GM12872 (cell line): ENCODE measurements around the gene ARHGEF37.

Experiments used
- TF ChIP-seq, protein P1 (sequence below): IDR thresholded peaks from 3 replicates; pipeline ENCODE4 v1.5.1; 2011; ENCODE audit warnings: low read depth, mild to moderate bottlenecking, low read length, moderate library complexity; ENCODE audit not compliant: insufficient read depth

ARHGEF37 gene

GRCh38 chr5:149638546-149639241 is 57.4 kb downstream of the ARHGEF37 start:
- TF ChIP-seq, protein P1, sequence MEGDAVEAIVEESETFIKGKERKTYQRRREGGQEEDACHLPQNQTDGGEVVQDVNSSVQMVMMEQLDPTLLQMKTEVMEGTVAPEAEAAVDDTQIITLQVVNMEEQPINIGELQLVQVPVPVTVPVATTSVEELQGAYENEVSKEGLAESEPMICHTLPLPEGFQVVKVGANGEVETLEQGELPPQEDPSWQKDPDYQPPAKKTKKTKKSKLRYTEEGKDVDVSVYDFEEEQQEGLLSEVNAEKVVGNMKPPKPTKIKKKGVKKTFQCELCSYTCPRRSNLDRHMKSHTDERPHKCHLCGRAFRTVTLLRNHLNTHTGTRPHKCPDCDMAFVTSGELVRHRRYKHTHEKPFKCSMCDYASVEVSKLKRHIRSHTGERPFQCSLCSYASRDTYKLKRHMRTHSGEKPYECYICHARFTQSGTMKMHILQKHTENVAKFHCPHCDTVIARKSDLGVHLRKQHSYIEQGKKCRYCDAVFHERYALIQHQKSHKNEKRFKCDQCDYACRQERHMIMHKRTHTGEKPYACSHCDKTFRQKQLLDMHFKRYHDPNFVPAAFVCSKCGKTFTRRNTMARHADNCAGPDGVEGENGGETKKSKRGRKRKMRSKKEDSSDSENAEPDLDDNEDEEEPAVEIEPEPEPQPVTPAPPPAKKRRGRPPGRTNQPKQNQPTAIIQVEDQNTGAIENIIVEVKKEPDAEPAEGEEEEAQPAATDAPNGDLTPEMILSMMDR = no peak

- TF ChIP-seq, protein P1 = no peak
Measured at GRCh38 chr5:149639737-149640136, 58.4 kb downstream of the ARHGEF37 start.

DNA sequence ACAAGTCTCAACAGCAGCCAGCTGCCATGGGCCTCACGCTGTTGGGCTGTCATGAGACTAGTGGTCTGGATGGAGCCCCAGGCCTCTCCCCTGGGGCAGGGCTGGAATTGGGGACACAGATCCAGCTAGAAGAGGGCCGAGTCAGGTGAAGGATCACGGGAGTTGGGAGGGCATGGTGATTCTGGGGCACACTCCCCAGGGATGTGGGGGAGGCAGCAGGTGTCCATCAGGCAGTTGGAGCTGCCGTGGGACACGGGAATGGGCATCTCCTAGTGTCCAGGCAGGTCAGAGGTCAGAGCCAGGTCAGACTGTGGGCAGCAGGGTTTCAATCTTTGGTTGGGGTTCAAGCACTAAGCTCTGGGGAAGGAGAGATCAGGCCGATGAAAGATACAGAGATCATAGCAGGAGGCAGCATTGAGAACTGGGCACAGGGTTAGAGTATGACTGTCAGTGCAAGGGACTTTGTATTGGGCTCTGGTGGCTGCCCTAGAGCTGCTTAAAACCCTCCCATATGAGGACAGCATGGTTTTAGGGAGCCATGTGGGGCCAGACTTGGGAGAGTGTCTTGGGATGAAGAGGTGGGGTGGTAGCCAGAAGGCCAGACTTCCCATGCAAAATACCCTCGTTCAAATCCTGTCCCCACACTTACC is 59.2 kb downstream of the ARHGEF37 start:
- TF ChIP-seq, protein P1 = no peak

GRCh38 chr5:149641000-149641576 is 59.8 kb downstream of the ARHGEF37 start:
- TF ChIP-seq, protein P1 = no peak

DNA sequence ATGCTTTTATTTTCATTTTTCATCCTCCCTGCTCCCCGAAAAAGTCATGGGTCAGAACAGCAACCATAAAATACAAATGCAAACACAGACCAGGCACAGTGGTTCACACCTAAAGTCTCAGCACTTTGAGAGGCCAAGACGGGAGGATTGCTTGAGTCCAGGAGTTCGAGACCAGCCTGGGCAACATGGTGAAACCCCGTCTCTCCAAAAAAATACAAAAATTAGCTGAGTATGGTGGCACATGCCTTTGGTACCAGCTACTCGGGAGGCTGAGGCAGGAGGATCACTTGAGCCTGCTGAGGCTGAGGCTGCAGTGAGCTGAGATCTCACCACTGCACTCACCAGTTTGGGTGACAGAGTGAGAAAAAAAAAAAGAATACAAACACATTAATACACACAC is 60.3 kb downstream of the ARHGEF37 start:
- TF ChIP-seq, protein P1 = no peak

DNA sequence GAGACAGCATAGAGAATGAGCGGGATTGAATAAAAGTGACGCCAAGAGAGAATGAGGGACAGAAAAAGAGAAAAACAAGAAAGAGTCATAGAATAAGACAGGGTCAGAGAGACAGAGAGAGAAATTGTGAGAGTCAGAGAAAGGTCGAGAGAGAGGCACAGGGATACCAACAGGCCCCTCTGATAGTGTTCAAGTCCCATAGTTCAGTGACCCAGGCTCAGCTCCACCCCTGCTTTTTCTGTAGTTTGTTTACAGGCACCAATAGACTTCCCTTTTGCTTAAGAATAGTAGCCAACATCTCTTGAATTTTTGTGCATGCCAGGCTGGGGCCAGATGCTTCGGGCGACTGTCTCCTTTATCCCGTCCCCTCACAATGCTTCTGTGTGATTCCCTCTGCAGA is 62.5 kb downstream of the ARHGEF37 start:
- TF ChIP-seq, protein P1 = no peak

GRCh38 chr5:149644629-149645028 is 63.3 kb downstream of the ARHGEF37 start:
- TF ChIP-seq, protein P1 = no peak
